CD1c-positive myeloid dendritic cell (primary cell): ENCODE data around the gene PLD5.
"Not testable (repeated sequence)": the region's sequence is repeated elsewhere in the genome, so short reads cannot be mapped to it uniquely, and the experiment has no call there.

ENCODE experiments used
- DNase-seq: peaks from one replicate; pipeline ENCODE4 v3.0.0-alpha.2; 2016; ENCODE audit errors: extremely low spot score

Gene PLD5

GRCh38 chr1:242212401-242212800 is 312.1 kb downstream of the PLD5 start:
- no peak for DNase-seq

DNA sequence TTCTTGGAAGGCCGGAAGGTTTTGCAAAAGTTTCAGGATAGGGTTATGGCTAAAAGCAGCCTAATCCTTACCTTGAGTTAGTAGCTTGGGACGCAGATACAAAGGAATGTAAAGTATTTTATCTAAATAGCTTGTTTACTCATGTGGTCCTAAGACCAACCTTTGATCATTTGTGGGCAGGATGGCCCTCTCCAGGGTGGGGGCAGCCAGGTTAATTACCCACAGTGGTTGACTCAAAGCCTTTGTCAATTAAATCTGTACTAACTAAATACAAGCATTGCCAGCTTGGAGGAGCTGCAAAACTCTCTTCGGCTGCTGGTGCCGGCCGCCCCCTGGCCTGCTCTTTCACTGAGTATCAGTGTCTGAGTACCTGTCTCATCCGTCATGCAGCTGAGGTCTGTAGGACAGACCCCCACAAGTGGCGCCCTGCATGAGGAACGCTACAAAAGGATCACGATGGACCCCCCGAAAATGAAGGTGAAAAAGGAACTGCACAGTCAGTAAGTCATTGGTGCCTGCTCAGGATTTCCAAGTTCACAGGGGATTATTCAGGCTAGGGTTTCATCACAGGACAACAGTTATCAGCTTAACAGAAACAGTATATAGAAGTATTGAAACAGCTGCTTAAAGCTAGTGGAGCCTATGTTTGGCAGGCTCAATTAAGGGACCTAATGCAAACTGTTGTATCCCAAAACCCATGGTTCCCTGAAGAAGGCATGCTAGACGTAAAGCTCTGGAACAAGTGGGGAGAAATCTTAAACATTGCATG is 313.1 kb downstream of the PLD5 start:
- DNase-seq = no peak

- DNase-seq = not testable (repeated sequence)
These were observed 314.2 kb downstream of the PLD5 start for GRCh38 chr1:242210316-242210715.

DNA sequence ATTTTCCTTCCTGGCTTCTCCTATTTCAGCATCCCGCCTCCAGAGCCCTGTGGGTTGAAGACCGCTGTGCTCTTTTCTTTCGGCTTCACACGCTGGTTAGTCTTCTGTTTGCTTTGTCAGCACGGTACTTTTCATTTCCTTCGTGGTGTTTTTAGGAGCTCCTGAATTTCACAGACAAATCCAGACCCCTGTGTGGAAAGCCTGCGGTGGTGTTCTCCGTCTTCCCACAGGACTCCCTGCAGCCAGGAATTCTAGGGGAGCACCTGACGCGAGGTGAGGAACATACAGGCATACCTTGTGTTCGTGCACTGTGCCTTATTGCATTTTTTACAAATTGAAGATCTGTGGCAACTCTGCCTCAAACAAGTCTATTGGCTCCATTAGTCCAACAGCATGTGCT is 315.4 kb downstream of the PLD5 start:
- DNase-seq = no peak

DNA sequence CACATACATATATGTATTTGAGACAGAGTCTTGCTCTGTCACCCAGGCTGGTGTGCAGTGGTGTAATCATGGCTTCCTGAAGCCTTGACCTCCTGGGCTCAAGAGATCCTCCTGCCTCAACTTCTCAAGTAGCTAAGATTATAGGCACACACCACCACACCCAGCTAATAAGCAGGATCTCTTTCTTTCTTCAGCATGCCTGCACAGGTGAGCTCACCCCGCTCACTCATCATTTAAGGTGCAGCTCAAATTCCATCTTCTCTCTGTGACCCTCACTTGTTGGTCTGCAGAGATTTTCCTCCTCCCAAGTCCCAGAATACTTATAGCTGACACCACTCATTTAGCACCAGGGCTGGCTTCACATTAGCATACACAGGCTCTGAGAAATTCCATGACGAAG is 316.5 kb downstream of the PLD5 start:
- no peak for DNase-seq

DNA sequence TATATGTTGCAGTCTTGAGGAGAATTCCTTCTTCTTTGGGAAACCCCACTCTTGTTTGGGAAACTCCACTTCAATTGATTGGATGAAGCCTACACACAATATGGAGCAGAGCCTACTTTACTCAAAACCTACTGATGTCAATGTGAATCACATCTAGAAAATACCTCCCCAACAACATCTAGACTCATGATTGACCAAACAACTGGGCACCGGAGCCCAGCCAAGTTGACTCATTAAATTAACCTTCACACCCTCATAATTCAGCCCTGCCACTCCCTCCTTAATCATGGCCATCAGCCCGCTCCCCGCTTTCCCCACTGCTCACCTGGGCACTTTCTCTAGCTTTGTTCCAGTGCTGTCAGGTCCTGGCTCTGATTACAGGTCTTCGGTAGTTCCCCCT is 317.5 kb downstream of the PLD5 start:
- no peak for DNase-seq

DNA sequence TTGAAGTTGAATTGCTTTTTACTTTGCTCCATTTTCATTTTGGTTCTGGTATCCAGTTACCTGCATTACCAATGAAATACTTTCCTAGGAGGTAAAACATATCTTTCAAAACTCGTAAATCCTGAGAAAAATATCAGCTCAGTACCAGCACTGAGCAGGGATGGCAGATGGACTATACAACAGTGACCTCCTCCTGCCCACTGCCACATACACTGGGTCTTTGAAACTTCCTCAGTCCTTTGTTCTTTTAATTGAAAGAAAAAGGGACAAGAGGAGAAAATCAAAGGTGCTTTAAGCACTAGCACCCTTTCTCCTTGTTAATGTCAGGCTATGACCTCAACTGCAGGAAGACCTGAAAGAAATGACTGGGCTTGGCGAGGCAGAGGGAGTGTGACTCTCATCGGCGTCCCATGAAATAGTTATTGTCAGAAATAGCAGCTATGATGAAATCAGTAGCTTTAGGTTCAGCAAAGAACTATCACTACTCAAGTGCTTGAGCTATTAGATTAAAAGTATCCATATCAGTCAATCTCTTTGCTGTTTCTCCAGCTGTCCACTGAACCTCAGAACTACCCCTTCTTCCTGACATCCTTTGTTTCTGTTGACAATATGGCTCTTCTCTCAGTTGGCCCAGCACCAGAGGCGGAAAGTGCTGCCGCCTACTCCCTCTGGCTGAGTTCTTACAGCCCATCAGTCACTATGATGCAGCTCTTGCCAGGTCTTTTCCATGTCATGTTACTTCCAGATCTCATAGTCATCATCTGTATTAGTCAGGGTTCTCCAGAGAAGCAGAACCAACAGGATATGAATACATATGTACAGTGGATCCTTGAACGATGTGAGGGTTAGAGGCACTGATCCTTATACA is 318.6 kb downstream of the PLD5 start:
- no peak for DNase-seq

- DNase-seq = no peak
These were observed 321.2 kb downstream of the PLD5 start for GRCh38 chr1:242203262-242203661.

DNA sequence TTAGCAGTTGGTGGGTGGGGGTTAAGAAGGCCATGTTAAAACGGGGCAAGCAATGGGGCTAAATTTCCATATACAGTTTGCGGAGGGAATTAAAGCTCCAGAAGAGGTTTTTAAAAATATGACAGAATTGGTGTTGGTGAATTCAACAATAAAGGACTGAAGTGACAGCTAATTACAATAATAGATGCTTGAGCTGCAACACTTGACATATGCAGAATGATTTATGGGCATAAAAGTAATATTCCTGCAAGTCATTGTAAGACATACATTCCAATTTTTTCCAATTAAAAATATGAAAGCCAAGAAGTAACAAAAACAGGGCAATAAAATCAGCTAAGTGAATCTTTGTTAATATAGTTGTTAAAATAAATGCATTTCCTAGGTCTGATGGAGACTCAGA is 323.4 kb downstream of the PLD5 start:
- no peak for DNase-seq

DNA sequence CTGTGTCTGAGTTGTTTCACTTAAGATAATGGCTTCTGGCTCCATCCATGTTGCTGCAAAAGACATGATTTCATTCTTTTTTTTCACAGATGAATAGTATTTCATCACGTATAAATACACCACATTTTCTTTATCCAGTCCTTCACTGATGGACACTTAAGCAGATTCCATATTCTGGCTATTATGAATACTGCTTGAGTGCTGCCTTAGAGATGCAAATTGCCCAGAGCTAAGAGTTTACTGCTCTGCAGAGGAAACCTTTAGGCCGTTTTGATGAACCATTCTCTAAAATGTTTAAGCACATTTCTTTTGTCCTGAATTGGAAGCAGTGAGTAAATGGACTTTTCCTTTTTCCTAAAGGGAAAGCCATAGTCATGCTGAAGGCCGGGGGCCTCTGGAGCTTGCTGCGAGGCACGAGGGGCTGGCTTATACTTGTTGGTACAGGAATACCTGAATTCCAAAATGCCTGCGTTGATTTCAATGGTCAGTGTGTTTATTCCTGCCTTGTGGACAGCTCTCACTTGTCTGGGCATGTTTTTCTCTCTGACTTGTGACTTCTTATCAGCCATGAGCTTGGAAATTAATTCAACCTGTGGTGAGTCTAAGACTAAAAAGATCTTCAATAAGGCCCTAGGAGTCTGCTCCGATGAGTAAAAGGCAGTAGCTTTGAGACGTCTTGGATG is 324.6 kb downstream of the PLD5 start:
- DNase-seq = no peak

DNA sequence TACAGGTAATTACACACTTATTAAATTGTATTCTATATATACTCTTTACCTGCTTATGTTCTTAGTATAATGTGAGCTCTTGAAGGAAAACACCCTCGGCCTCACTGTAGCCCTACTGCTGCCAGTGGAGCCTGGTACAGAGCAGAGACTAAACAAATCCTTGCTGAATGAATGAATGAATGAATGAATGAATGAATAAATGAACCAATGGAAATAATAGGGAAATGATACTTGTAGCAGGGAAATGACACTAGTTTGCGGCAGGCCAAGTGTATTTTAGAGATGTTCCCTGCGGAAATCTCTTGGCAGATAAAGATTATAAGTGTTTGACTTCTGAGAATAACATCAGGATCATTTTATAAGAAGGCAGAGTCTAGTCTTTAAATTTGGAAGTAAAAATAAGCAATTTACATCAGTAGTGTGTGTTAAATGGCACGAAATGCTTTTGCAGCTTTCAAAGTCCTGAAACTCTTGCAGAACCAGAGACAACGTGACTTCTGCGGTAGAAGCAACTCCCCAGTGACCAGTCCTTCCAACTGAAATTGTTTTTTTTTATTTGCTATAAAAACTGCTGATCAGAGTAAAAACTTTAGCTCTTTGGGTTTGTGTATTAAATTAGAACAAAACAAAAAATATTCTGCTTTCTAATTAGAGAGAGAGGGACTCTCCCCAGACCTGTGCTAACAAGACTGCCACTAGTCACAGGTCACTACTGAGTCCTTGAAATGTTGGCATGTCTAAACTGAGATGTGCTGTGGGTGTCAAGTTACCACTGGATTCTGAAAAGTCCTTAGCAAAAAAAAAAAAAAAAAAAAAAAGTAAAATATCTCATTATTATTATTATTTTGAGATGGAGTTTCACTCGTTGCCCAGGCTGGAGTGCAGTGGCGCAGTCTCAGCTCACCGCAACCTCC is 326.3 kb downstream of the PLD5 start:
- no peak for DNase-seq

GRCh38 chr1:242196914-242197313 is 327.6 kb downstream of the PLD5 start:
- DNase-seq = no peak

DNA sequence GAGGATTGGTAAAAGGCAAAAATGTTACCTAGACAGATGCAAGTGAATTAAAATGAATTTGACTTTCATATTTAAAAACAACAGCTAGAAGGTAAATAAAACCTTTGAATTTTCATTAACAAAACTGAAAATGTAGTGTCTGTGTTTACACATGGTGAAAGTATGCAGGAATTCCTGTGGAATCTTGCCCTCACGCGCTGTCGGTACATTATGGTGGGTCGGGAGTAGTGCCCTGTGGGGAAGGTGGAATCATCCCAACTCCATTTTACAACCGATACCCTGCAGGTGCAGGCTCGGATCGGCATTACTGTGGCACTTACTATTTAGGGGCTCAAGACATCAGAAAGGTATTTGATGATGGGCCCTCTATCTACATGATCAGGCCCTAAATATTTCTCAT is 328.4 kb downstream of the PLD5 start:
- DNase-seq = no peak

- no peak for DNase-seq
These were observed 334.9 kb downstream of the PLD5 start for GRCh38 chr1:242189591-242189990.

GRCh38 chr1:242187816-242188215 is 336.7 kb downstream of the PLD5 start:
- no peak for DNase-seq

GRCh38 chr1:242187171-242187570 is 337.3 kb downstream of the PLD5 start:
- no peak for DNase-seq

GRCh38 chr1:242185731-242186130 is 338.8 kb downstream of the PLD5 start:
- no peak for DNase-seq

DNA sequence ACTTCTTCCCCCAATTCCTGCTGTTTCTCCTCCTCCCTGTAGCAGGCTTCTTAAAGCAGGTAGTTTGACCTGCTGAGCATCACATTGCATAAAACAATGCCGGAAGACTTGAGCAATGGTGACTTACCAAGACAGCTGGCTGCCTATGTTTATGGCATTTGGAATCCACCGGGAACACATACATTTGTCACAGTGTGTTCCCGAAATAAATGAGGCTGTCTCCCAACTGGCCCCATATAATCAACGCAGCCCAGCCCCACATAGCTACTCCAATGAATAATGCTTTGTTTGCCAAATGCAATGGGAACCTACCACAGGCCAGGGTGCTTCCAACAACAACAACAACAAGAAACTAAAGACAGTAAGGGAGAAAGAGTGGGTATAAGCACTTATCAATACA is 339.5 kb downstream of the PLD5 start:
- no peak for DNase-seq

DNA sequence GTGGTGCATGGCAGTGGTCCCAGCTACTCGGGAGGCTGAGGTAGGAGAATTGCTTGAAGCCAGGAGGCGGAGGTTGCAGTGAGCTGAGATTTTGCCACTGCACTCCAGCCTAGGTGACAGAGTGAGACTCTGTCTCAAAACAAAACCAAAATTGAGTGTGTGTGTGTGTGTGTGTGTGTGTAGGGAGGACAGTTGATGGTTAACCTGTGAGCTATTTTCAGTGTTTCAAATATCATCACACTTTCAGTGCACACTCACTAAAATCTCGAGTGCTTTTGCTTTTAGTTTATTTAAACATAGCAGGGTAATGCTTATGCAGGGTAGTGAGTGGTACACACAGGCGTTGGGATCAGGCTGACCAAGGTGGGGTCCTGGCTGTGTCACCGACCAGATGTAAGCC is 344.7 kb downstream of the PLD5 start:
- DNase-seq = not testable (repeated sequence)

DNA sequence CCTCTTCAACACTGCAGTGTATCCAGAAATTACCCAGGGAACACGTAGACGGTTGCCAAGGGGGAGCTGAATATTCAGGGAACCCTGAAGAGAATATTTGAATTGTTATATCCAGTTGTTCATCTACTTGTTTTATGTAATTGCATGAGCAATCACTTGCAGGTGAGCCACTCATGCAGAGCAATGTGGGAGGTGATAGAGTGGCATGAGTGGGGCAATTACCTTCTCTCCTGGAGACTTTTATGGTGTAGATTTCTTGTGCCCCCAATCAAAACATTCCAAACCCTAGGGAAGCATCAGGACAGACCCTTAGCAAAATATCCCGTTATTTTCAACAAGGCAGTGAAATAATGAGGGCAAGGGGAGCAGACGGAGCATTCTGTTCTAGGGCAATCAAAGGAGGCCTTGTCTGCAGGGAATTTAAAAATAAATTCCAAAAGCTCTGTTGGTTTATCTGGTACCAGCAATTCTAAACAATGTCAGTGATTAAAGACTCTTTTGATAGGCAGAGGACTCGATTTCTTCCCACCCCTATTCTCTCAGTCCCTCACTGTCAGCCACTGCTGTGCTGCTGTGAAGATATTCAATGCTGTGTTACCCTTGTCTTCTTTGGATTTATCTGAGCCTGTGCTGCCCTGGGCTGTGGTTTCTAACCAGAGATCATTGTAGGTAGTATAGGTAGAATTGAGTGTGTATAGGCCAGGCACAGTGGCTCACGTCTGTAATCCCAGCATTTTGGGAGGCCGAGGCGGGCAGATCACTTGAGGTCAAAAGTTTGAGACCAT is 345.4 kb downstream of the PLD5 start:
- no peak for DNase-seq

DNA sequence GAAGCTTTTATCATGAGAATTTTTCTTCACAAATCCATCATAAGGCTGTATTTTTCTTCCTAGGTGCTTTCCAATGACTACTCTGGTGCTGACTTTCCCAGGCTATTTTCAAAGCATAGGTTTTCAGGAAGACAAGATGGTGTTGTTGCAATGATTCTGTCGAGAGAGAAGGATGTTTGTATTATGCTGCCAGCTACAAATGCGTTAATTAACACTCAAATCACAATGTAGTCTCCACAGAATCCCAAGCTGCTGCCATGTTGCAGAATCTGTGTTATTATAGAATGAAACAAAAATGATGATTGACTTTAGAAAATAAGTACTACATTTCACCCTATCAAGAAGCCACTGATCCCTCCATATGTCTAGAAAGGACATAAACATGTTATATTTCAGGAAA is 346.1 kb downstream of the PLD5 start:
- DNase-seq = no peak
